Adrenal gland (tissue), 5 donors: ENCODE data around the gene NECTIN1.

Experiments
- CTCF ChIP-seq, 6 experiments: fragments of 450-650 bp in 4 of 6; fragments of 200-600 bp in 2 of 6; sonication (generic) in 1 of 6; IDR thresholded peaks; 1 replicate in 5 of 6; 2 replicates in 1 of 6; pipeline versions ENCODE4 v1.5.1 to v1.8.0; 2016 to 2021; ENCODE audit warnings: antibody characterized with exemption in 6 of 6, mild to moderate bottlenecking in 2 of 6, moderate library complexity in 1 of 6
- POLR2A ChIP-seq, 2 donors: fragments of 450-650 bp; IDR thresholded peaks; one replicate each; pipeline ENCODE4 v1.6.1; 2017; ENCODE audit warnings: antibody characterized with exemption in 2 of 2, mild to moderate bottlenecking in 2 of 2, moderate library complexity in 1 of 2
- donor health status: DM: no; HTN: no; CAD: no.

- TF ChIP-seq CTCF (IDR thresholded peaks at IDR 0.05), result no peak
- TF ChIP-seq POLR2A (IDR thresholded peaks at IDR 0.05), result no peak
Measured at GRCh38 chr11:119717839-119718534, 11.0 kb downstream of the NECTIN1 start.
